ENCODE results near the gene PIK3R2. TPM values are rescaled to one million over a fixed set of nuclear protein-coding genes. Genes with fewer than 3 reads are reported as not detected.
A peak's percentile ranks its signal among the peaks of the same experiment; 100 is the strongest.

The PIK3R2 gene
- polyA plus RNA-seq, 1 experiment: 19.7 TPM

DNA sequence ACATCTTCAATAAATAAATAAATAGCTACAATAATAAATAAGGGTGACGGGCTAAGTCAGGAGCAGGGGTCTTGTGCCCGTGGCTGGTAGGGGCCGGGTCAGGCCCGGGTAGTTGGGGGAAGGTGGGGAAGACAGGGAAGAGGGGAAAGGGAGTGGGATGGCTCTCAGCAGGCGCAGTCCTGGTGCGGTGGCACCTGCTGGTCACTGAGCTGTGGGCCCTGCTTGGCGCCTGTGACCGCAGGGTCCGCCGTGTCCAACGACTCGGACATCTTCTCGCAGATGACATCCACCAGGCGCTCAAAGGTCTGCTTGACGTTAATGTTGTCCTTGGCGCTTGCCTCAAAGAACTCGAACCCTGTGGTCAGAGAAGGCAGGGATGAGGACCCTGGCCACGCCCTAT lies 44.3 kb downstream of the PIK3R2 start:
- Histone ChIP-seq H3K27ac (ENCODE audit: low read depth, low read length) (no peak overlapping the region), H3K4me3 (ENCODE audit: low read depth, low read length) (no peak overlapping the region), H3K27me3 (ENCODE audit: control insufficient read depth, insufficient read depth, low read length) (no peaks in the 10 kb centered on the region), H3K9me3 (ENCODE audit: control insufficient read depth, insufficient read depth, low read length) (no peaks in the 10 kb centered on the region; the same call in 1 of the 2 replicates)
- POLR2A ChIA-PET: no interaction called here
- DNase-seq (ENCODE audit: low read depth, low spot score): no peak
- TF ChIP-seq, protein P1, sequence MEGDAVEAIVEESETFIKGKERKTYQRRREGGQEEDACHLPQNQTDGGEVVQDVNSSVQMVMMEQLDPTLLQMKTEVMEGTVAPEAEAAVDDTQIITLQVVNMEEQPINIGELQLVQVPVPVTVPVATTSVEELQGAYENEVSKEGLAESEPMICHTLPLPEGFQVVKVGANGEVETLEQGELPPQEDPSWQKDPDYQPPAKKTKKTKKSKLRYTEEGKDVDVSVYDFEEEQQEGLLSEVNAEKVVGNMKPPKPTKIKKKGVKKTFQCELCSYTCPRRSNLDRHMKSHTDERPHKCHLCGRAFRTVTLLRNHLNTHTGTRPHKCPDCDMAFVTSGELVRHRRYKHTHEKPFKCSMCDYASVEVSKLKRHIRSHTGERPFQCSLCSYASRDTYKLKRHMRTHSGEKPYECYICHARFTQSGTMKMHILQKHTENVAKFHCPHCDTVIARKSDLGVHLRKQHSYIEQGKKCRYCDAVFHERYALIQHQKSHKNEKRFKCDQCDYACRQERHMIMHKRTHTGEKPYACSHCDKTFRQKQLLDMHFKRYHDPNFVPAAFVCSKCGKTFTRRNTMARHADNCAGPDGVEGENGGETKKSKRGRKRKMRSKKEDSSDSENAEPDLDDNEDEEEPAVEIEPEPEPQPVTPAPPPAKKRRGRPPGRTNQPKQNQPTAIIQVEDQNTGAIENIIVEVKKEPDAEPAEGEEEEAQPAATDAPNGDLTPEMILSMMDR (IDR thresholded peaks at IDR 0.05; ENCODE audit: low read depth, low read length): no peak
- CTCF ChIA-PET: interaction anchor here (0.6 to 0.9 kb wide), 4 partner anchors 55 to 191 kb away, joined by 3 to 13 read pairs (median 5); no protein-coding TSS in a partner anchor

DNA sequence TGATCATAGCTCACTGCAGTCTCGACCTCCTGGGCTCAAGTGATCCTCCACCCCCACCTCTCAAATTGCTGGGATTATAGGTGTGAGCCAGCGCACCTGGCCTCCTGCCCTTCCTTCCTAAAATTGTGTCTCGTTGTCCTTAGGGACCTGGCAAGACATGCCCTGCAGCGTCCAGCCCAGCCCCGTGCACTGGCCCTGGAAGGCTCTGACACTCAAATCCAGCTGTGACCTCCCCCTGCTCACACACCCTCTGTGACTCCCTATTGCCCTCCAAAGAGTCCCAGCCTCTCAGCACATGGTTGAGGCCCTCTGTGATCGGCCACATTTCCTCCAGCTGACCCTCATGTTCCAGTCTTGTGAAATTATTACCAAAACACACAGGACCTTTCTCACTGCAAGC lies 45.0 kb downstream of the PIK3R2 start:
- no peaks in the 10 kb centered on the region; the same call in 1 of the 2 replicates for H3K9me3 ChIP-seq (ENCODE audit: control insufficient read depth, insufficient read depth, low read length)
- H3K4me3 ChIP-seq (ENCODE audit: low read depth, low read length): no peak overlapping the region
- no peak overlapping the region for H3K27ac ChIP-seq (ENCODE audit: low read depth, low read length)
- ChIA-PET POLR2A (no interaction called here), CTCF (interaction anchor here (0.7 to 0.9 kb wide), 2 partner anchors 54 to 131 kb away, joined by 3 to 4 read pairs; no protein-coding TSS in a partner anchor)
- no peak for DNase-seq (ENCODE audit: low read depth, low spot score)
- TF ChIP-seq, protein P1 (IDR thresholded peaks at IDR 0.05; ENCODE audit: low read depth, low read length): no peak
- H3K27me3 ChIP-seq (ENCODE audit: control insufficient read depth, insufficient read depth, low read length): no peaks in the 10 kb centered on the region

DNA sequence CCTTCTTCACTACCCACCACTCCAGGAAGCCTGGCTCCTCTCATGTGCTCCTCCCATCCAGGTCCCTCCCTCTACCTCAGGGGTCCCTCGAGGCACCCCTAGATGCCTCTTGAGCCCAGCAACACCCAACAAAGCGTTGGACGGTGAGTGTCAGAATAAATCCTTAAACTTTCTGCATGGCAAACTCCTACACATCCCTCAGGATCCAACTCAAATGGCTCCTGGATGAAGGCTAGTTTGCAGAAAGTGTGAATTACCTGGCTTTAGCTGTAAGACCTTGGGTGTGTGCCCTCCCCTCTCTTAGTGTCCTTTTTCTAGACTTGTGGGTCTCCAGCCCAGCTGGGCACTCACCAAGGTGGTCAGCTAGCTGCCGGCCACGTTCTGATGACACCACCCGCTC lies 45.4 kb downstream of the PIK3R2 start:
- POLR2A ChIA-PET: no interaction called here
- Histone ChIP-seq H3K27me3 (ENCODE audit: control insufficient read depth, insufficient read depth, low read length) (no peaks in the 10 kb centered on the region), H3K27ac (ENCODE audit: low read depth, low read length) (no peak overlapping the region), H3K4me3 (ENCODE audit: low read depth, low read length) (no peak overlapping the region), H3K9me3 (ENCODE audit: control insufficient read depth, insufficient read depth, low read length) (no peaks in the 10 kb centered on the region; the same call in 1 of the 2 replicates)
- CTCF ChIA-PET: interaction anchor here (0.6 kb wide), 1 partner anchor 81 kb away, joined by 4 read pairs; no protein-coding TSS in a partner anchor
- DNase-seq (ENCODE audit: low read depth, low spot score): no peak
- TF ChIP-seq, protein P1 (IDR thresholded peaks at IDR 0.05; ENCODE audit: low read depth, low read length): no peak

DNA sequence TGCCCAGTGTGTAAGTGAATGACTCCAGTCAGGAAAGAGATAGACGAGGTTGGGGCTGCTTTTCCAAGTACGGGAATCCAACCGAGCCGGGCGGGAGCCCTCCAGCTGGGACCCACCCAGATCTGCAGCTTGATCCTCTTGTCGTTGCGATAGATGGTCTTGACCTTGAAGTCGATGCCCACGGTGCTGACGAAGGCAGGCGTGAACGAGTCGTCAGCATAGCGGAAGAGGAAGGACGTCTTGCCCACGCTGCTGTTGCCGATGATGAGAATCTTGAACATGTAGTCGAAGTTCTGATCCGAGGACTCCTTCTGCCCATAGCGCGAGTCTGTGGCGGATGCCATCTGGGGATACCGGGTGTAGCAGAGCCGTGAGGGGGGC lies 49.4 kb downstream of the PIK3R2 start:
- Histone ChIP-seq H3K4me3 (ENCODE audit: low read depth, low read length) (peak overlapping the region; percentile 93), H3K27me3 (ENCODE audit: control insufficient read depth, insufficient read depth, low read length) (no peaks in the 10 kb centered on the region), H3K27ac (ENCODE audit: low read depth, low read length) (no peak overlapping the region), H3K9me3 (ENCODE audit: control insufficient read depth, insufficient read depth, low read length) (no peaks in the 10 kb centered on the region; the same call in 1 of the 2 replicates)
- ChIA-PET POLR2A (interaction anchor here (0.5 to 3.6 kb wide), 2 partner anchors 9 to 77 kb away, joined by 13 to 30 read pairs; partner anchors contain the start of gene MPV17L2), CTCF (interaction anchor here (7.1 kb wide), 1 partner anchor 49 kb away, joined by 56 read pairs; no protein-coding TSS in a partner anchor)
- TF ChIP-seq, protein P1 (IDR thresholded peaks at IDR 0.05; ENCODE audit: low read depth, low read length): no peak
- DNase-seq (ENCODE audit: low read depth, low spot score): no peak

GRCh38 chr19:18202778-18203407 lies 49.9 kb downstream of the PIK3R2 start:
- POLR2A ChIA-PET: interaction anchor here (0.5 to 3.6 kb wide), 4 partner anchors 9 to 77 kb away, joined by 3 to 30 read pairs (median 8); partner anchors contain the start of genes MPV17L2 and PIK3R2
- no peak overlapping the region for H3K27ac ChIP-seq (ENCODE audit: low read depth, low read length)
- no peak for DNase-seq (ENCODE audit: low read depth, low spot score)

More at GRCh38 chr19:18202778-18203407, 49.9 kb downstream of the PIK3R2 start:
- H3K9me3 ChIP-seq (ENCODE audit: control insufficient read depth, insufficient read depth, low read length): no peaks in the 10 kb centered on the region; the same call in 1 of the 2 replicates
- peak overlapping the region; percentile 93 for H3K4me3 ChIP-seq (ENCODE audit: low read depth, low read length)
- TF ChIP-seq, protein P1 (IDR thresholded peaks at IDR 0.05; ENCODE audit: low read depth, low read length): peak; percentile 47
- no peaks in the 10 kb centered on the region for H3K27me3 ChIP-seq (ENCODE audit: control insufficient read depth, insufficient read depth, low read length)
- CTCF ChIA-PET: interaction anchor here (0.7 to 7.1 kb wide), 2 partner anchors 49 to 52 kb away, joined by 3 to 56 read pairs; a partner anchor contains a TSS
